PC-3 (cell line): ENCODE results near the gene CCR1. TPM values are rescaled to one million over a fixed set of nuclear protein-coding genes. Genes with fewer than 3 reads are reported as not detected.

Source experiments
- ATAC-seq: fragments of 200-7000 bp; cut with Tn5 transposase; 2 replicates; pipeline ENCODE4 v1.9.1; 2020; ENCODE audit warnings: mild to moderate bottlenecking, moderate library complexity
- BruUV-seq: library from RNA; stranded (reverse); fragments of 400-500 nt; replicated peaks from 2 replicates; lab custom pipeline; 2021; lab: Mats Ljungman, UMichigan
- CTCF ChIA-PET: fragments of 300-600 bp; sonication (Branson Sonifier 250); formaldehyde crosslinking; loops from one replicate; lab custom pipeline; 2022; ENCODE audit warnings: antibody characterized with exemption; lab: Charles Lee
- POLR2A ChIA-PET: fragments of 300-600 bp; sonication (Branson Sonifier 250); formaldehyde crosslinking; loops from one replicate; lab custom pipeline; 2022; ENCODE audit warnings: antibody characterized with exemption; ENCODE audit not compliant: unreplicated experiment; lab: Charles Lee
- DNase-seq: peaks from one replicate; pipeline ENCODE4 v3.0.0-alpha.2; 2015
- H2AFZ ChIP-seq: fragments of 300-600 bp; sonication (generic); 2 replicates; pipeline ENCODE4 v1.6.0; 2016; ENCODE audit warnings: antibody characterized with exemption, low read length
- H3F3A ChIP-seq: fragments of 300-600 bp; sonication (generic); one replicate; pipeline ENCODE4 v1.6.0; 2017; ENCODE audit warnings: antibody characterized with exemption, low read length, control low read depth, mild to moderate bottlenecking; ENCODE audit not compliant: unreplicated experiment
- H3K27ac ChIP-seq: fragments of 300-600 bp; sonication (generic); 2 replicates; pipeline ENCODE4 v1.5.1; 2016; ENCODE audit warnings: mild to moderate bottlenecking, low read length
- H3K27me3 ChIP-seq: fragments of 300-600 bp; sonication (generic); 2 replicates; pipeline ENCODE4 v1.6.1; 2016; ENCODE audit warnings: low read length, mixed read lengths
- H3K36me3 ChIP-seq: fragments of 300-600 bp; sonication (generic); 2 replicates; pipeline ENCODE4 v1.6.1; 2016; ENCODE audit warnings: low read depth, mixed run types, low read length, mixed read lengths
- H3K4me1 ChIP-seq: fragments of 300-600 bp; sonication (generic); 2 replicates; pipeline ENCODE4 v1.5.1; 2016; ENCODE audit warnings: low read length; ENCODE audit not compliant: insufficient read depth
- H3K4me2 ChIP-seq: fragments of 300-600 bp; sonication (generic); 2 replicates; pipeline ENCODE4 v1.6.0; 2016; ENCODE audit warnings: low read length
- H3K4me3 ChIP-seq: fragments of 300-600 bp; sonication (generic); 2 replicates; pipeline ENCODE4 v1.5.1; 2016; ENCODE audit warnings: mild to moderate bottlenecking, low read length, mixed read lengths
- H3K79me2 ChIP-seq: fragments of 300-600 bp; sonication (generic); 2 replicates; pipeline ENCODE4 v1.6.1; 2017; ENCODE audit warnings: low read length, mixed read lengths
- H3K9ac ChIP-seq: fragments of 300-600 bp; sonication (generic); 2 replicates; pipeline ENCODE4 v1.6.0; 2016; ENCODE audit warnings: mild to moderate bottlenecking, low read length
- H3K9me2 ChIP-seq: fragments of 300-600 bp; sonication (generic); replicated peaks from 2 replicates; pipeline ENCODE4 v1.6.1; 2016; ENCODE audit warnings: mixed run types, low read length, mixed read lengths
- H3K9me3 ChIP-seq: fragments of 300-600 bp; sonication (generic); 2 replicates; pipeline ENCODE4 v1.6.1; 2016; ENCODE audit warnings: low read length, mixed read lengths
- H4K20me1 ChIP-seq: fragments of 300-600 bp; sonication (generic); 2 replicates; pipeline ENCODE4 v1.6.1; 2016; ENCODE audit warnings: low read length, mixed read lengths
- EZH2 ChIP-seq: fragments of 300-600 bp; sonication (generic); IDR thresholded peaks from one replicate; pipeline ENCODE4 v1.6.1; 2017; ENCODE audit warnings: antibody characterized with exemption, mild to moderate bottlenecking, low read length; ENCODE audit not compliant: unreplicated experiment
- EZH2phosphoT487 ChIP-seq: fragments of 300-600 bp; sonication (generic); IDR thresholded peaks from 2 replicates; pipeline ENCODE4 v1.6.1; 2018; ENCODE audit warnings: mild to moderate bottlenecking, antibody characterized with exemption, low read length, borderline replicate concordance
- intact Hi-C: fragments of 100-400 bp; cut with micrococcal nuclease; formaldehyde crosslinking; loops from 2 replicates; pipeline ENCODE4 v1.9.0; 2023
- total RNA-seq: library from RNA; depleted of rRNA; stranded (reverse); fragments of >200 nt; gene quantifications from 2 replicates; pipeline ENCODE4 v1.2.3, GENCODE V29; 2014
- TF ChIP-seq, protein P1 (sequence below): fragments of 300-600 bp; sonication (generic); conservative IDR thresholded peaks from 2 replicates; pipeline ENCODE4 v1.5.1; 2017; ENCODE audit warnings: antibody characterized with exemption, low read depth, mild to moderate bottlenecking, low read length

Gene CCR1
- total RNA-seq, 1 experiment from 2014 or later, result 0.15 TPM

DNA sequence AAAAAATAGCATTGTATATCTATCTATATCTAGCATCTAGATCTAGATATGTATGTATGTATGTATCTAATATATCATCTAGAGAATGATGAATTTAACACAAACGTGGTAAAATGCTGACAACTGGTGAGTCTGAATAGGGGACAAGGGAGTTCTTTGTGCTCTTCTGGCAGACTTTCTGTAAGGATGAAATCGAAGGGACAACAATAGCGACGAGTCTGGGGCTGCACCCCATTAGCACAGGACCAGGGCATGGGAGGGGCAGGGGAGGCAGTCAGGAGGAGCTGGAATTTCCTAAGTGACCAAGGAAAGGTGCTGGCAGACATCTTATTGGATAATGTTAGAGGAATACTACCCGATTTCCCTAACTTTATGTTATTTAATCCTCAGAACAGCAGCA is 7.9 kb downstream of the CCR1 start:
- no peak overlapping the region for H2AFZ ChIP-seq
- H3K9me3 ChIP-seq, result no peaks in the 10 kb centered on the region
- no TSS peak for BruUV-seq
- no peaks in the 10 kb centered on the region for H3K36me3 ChIP-seq
- TF ChIP-seq EZH2phosphoT487 (no peak), EZH2 (no peak)
- TF ChIP-seq, protein P1, sequence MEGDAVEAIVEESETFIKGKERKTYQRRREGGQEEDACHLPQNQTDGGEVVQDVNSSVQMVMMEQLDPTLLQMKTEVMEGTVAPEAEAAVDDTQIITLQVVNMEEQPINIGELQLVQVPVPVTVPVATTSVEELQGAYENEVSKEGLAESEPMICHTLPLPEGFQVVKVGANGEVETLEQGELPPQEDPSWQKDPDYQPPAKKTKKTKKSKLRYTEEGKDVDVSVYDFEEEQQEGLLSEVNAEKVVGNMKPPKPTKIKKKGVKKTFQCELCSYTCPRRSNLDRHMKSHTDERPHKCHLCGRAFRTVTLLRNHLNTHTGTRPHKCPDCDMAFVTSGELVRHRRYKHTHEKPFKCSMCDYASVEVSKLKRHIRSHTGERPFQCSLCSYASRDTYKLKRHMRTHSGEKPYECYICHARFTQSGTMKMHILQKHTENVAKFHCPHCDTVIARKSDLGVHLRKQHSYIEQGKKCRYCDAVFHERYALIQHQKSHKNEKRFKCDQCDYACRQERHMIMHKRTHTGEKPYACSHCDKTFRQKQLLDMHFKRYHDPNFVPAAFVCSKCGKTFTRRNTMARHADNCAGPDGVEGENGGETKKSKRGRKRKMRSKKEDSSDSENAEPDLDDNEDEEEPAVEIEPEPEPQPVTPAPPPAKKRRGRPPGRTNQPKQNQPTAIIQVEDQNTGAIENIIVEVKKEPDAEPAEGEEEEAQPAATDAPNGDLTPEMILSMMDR, result no peak
- no peaks in the 10 kb centered on the region for H3K4me1 ChIP-seq
- ChIA-PET CTCF (no interaction called here), POLR2A (no interaction called here)
- no peaks in the 10 kb centered on the region for H3K9me2 ChIP-seq
- H3K4me2 ChIP-seq, result no peak overlapping the region
- no peaks in the 10 kb centered on the region for H3K79me2 ChIP-seq
- H3K27ac ChIP-seq, result no peak overlapping the region
- H3F3A ChIP-seq, result no peaks in the 10 kb centered on the region
- no peak overlapping the region for H3K9ac ChIP-seq
- no peaks in the 10 kb centered on the region for H3K27me3 ChIP-seq
- DNase-seq (no peak), ATAC-seq (no peak)
- H4K20me1 ChIP-seq, result no peaks in the 10 kb centered on the region
- intact Hi-C loops, result no loop called here
- H3K4me3 ChIP-seq, result no peak overlapping the region

- POLR2A ChIA-PET, result interaction anchor here (0.7 kb wide), 1 partner anchor 253 kb away, joined by 4 read pairs; no protein-coding TSS in a partner anchor
- CTCF ChIA-PET, result no interaction called here
- no TSS peak for BruUV-seq
Observed at GRCh38 chr3:46196261-46196957, 11.7 kb downstream of the CCR1 start.

More at GRCh38 chr3:46196261-46196957, 11.7 kb downstream of the CCR1 start:
- Histone ChIP-seq H4K20me1 (no peaks in the 10 kb centered on the region), H3K27me3 (no peaks in the 10 kb centered on the region), H3K4me1 (no peaks in the 10 kb centered on the region), H3K4me3 (no peak overlapping the region), H3F3A (no peaks in the 10 kb centered on the region), H3K36me3 (no peaks in the 10 kb centered on the region), H3K9me3 (no peaks in the 10 kb centered on the region), H3K9me2 (no peaks in the 10 kb centered on the region), H3K79me2 (no peaks in the 10 kb centered on the region), H2AFZ (no peak overlapping the region), H3K9ac (no peak overlapping the region), H3K27ac (no peak overlapping the region), H3K4me2 (no peak overlapping the region)
- DNase-seq (no peak), ATAC-seq (no peak)
- intact Hi-C loops, result no loop called here
- no peak for TF ChIP-seq EZH2phosphoT487
- TF ChIP-seq EZH2, result no peak
- TF ChIP-seq, protein P1, result no peak
